Mucosa of descending colon (tissue), 3 donors: ENCODE data around the gene TPD52L2. TPM values are rescaled to one million over a fixed set of nuclear protein-coding genes. Genes with fewer than 3 reads are reported as not detected.
"Not testable (repeated sequence)": the region's sequence is repeated elsewhere in the genome, so short reads cannot be mapped to it uniquely, and the experiment has no call there.

Experiments
- ATAC-seq: fragments of 200-7000 bp; cut with Tn5 transposase; one replicate; pipeline ENCODE4 v1.9.1; 2020; ENCODE audit warnings: mild to moderate bottlenecking, moderate library complexity
- DNase-seq, 3 donors: peaks; one replicate each; pipeline ENCODE4 v3.0.0-alpha.2; 2020
- H3K36me3 ChIP-seq: fragments of 200-600 bp; one replicate; pipeline ENCODE4 v1.8.0; 2021; ENCODE audit warnings: low read depth, mild to moderate bottlenecking
- H3K4me1 ChIP-seq: fragments of 200-600 bp; one replicate; pipeline ENCODE4 v1.8.0; 2021; ENCODE audit warnings: low read depth, mild to moderate bottlenecking
- H3K4me3 ChIP-seq: fragments of 200-600 bp; one replicate; pipeline ENCODE4 v1.8.0; 2021; ENCODE audit warnings: mild to moderate bottlenecking
- H3K9me3 ChIP-seq: fragments of 200-600 bp; one replicate; pipeline ENCODE4 v1.8.0; 2021; ENCODE audit warnings: mild to moderate bottlenecking
- CTCF ChIP-seq: fragments of 200-600 bp; IDR thresholded peaks from one replicate; pipeline ENCODE4 v1.8.0; 2022; ENCODE audit warnings: antibody characterized with exemption, mild to moderate bottlenecking
- intact Hi-C, 2 donors: fragments of 100-400 bp; cut with DNase I in 1 of 2; cut with micrococcal nuclease in 1 of 2; formaldehyde crosslinking; loops; one replicate each; pipeline versions ENCODE4 v1.11.0 to v1.11.1; 2022; cut with DNase I, micrococcal nuclease
- total RNA-seq, 3 donors: library from RNA; stranded (reverse); fragmentation: NEBNext Ultra II Directional in 2 of 3; extraction: Animal tissue kit (Norgen Biotek cat#: 25700) in 2 of 3; gene quantifications; one replicate each; pipeline versions ENCODE4 v1.2.1 to v1.2.4, GENCODE V29; 2021 to 2023
- donor health status: DM: no; HTN: no; CAD: no; lungs with moderate emphysema.
- donor health status: DM: no; HTN: no; CAD: no.
- donor health status: DM: no; HTN: yes; CAD: no.

Gene TPD52L2
- total RNA-seq, 3 donors from 2014 or later: 48.7 to 71.7 (median 55.7) TPM

DNA sequence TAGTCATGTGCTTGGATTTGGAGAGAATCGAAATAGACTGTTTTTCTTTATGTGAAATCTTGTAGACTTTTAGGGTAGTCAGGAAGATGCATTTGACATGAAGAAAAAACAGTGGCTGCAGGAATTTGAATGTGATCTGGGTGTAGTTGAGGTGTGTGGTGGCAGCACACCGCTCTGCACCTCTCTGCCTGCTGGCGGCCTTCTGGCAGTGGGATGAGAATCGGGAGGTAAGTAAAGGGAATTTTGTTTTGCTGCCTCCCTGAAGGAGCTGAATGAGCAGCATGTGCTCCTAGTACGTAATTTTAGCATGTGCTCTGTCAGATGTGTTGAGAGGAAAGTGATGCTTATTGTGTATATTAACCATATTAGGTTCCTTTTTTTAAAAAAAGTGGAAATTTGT, 3.2 kb downstream of the TPD52L2 start:
- no peak for TF ChIP-seq CTCF
- DNase-seq: no peak
- ATAC-seq: no peak
- intact Hi-C loops: no loop called here
- Histone ChIP-seq H3K4me1 (peaks cover 21% of the 10 kb centered on the region), H3K4me3 (no peak overlapping the region), H3K36me3 (peaks cover 9% of the 10 kb centered on the region), H3K9me3 (no peaks in the 10 kb centered on the region)

- ATAC-seq (peak; percentile 75), DNase-seq (no peak)
- Histone ChIP-seq H3K36me3 (peaks cover 14% of the 10 kb centered on the region), H3K4me1 (no peaks in the 10 kb centered on the region), H3K9me3 (no peaks in the 10 kb centered on the region), H3K4me3 (no peak overlapping the region)
- intact Hi-C loops: no loop called here
- TF ChIP-seq CTCF: no peak
Measured at GRCh38 chr20:63873477-63873971, 8.5 kb downstream of the TPD52L2 start.

- peaks cover 14% of the 10 kb centered on the region for H3K36me3 ChIP-seq
- H3K4me3 ChIP-seq, DNase-seq, intact Hi-C loops, ATAC-seq, H3K9me3 ChIP-seq, H3K4me1 ChIP-seq: not testable (repeated sequence)
Measured at GRCh38 chr20:63874241-63874640, 9.2 kb downstream of the TPD52L2 start.

GRCh38 chr20:63876489-63877036, 11.5 kb downstream of the TPD52L2 start:
- no peak for TF ChIP-seq CTCF
- Histone ChIP-seq H3K4me1 (no peaks in the 10 kb centered on the region), H3K4me3 (no peak overlapping the region), H3K9me3 (no peaks in the 10 kb centered on the region), H3K36me3 (peaks cover 13% of the 10 kb centered on the region)
- intact Hi-C loops: no loop called here
- no peak for DNase-seq
- no peak for ATAC-seq

GRCh38 chr20:63877755-63878470, 12.8 kb downstream of the TPD52L2 start:
- Histone ChIP-seq H3K4me3 (no peak overlapping the region), H3K4me1 (no peaks in the 10 kb centered on the region), H3K36me3 (peaks cover 4% of the 10 kb centered on the region), H3K9me3 (no peaks in the 10 kb centered on the region)
- intact Hi-C loops: no loop called here
- TF ChIP-seq CTCF: no peak
- ATAC-seq (no peak), DNase-seq (no peak)

DNA sequence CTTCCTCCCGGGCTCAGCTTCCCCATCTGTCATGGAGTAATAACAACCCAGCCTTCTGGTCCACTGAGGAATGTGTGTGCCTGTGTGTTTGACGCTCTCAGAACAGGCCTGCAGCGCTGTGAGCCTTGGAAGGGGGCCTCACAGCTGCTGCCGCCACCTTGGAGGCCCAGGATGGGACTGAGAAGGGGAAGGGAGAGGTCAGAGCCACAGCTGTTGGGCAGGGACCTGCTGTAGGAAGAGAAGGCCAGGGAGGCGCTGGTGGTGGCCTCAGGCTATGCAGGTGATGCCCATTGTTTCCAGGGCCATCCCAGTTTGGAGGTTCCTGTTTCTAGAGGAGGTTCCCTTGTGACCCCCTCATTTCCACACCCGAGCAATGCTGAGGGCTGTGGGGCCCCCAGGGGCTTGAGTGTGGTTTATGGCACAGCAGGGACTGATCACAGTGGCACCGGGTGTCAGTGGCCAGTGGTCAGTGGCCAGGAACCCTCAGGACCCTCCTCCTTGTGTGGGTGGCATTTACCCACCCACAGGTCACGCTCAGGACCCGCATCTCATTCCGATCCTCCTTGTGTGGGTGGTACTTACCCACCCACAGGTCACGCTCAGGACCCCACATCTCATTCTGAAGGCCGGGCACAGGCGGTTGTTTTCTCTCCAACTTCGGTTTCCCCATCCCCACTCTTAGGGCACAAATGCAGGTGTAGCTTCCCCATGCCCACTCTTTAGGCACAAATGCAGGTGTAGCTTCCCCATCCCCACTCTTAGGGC, 14.0 kb downstream of the TPD52L2 start:
- Histone ChIP-seq H3K9me3 (no peaks in the 10 kb centered on the region), H3K36me3 (peaks cover 4% of the 10 kb centered on the region), H3K4me1 (no peaks in the 10 kb centered on the region), H3K4me3 (no peak overlapping the region)
- no peak for DNase-seq
- no peak for ATAC-seq
- intact Hi-C loops: no loop called here
- TF ChIP-seq CTCF: no peak

DNA sequence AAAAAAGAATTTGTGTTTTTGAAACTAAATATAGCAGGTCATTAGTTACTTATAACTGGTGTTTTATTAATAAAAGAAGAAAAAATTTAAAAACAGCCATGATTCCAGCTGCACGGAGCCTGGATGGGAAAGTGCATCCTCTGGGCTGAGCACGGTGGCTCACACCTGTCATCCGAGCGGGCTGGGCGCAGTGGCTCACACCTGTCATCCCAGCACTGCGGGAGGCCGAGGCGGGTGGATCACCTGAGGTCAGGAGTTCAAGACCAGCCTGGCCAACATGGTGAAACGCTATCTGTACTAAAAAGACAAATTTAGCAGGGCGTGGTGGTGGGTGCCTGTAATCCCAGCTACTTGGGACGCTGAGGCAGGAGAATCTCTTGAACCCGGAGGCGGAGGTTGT, 15.8 kb downstream of the TPD52L2 start:
- H3K9me3 ChIP-seq, H3K36me3 ChIP-seq, H3K4me1 ChIP-seq, intact Hi-C loops, H3K4me3 ChIP-seq, DNase-seq, ATAC-seq: not testable (repeated sequence)
